ENCODE measurements around the gene ZNF516. TPM values are rescaled to one million over a fixed set of nuclear protein-coding genes. Genes with fewer than 3 reads are reported as not detected.

The ZNF516 gene
- total RNA-seq, 1 experiment from 2014 or later: 44.2 TPM

DNA sequence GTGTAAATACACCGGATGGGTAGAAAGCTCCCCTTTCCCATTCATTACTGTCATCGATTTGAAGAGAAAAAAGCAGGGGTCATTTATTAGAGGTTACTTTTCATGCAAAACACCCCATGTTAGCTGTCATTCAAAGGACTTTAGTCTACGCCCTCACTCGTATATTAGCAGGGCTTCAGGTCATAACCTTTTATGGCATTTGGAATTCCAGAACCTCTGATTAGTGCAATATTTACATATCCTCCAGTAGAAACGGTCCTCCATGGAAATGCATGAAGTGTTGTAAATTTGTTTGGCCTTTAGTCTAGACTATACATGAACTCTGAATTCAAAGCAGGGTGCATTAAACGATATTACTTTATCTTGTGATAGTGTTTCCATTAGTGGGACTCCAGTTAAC lies 180.5 kb downstream of the ZNF516 start:
- BruUV-seq (replicated peaks): no TSS peak
- Mint-ChIP-seq H3K36me3 (ENCODE audit: insufficient read depth, unreplicated experiment) (no peaks in the 10 kb centered on the region), H3K4me3 (ENCODE audit: low read depth, unreplicated experiment) (no peak overlapping the region), H3K27me3 (ENCODE audit: unreplicated experiment) (peaks cover 48% of the 10 kb centered on the region), H3K27ac (ENCODE audit: unreplicated experiment) (no peak overlapping the region), H3K4me1 (ENCODE audit: low read depth, unreplicated experiment) (no peaks in the 10 kb centered on the region), H3K9me3 (ENCODE audit: low read depth, unreplicated experiment) (no peaks in the 10 kb centered on the region)
- CTCF ChIA-PET: no interaction called here
- TF ChIP-seq, protein P1, sequence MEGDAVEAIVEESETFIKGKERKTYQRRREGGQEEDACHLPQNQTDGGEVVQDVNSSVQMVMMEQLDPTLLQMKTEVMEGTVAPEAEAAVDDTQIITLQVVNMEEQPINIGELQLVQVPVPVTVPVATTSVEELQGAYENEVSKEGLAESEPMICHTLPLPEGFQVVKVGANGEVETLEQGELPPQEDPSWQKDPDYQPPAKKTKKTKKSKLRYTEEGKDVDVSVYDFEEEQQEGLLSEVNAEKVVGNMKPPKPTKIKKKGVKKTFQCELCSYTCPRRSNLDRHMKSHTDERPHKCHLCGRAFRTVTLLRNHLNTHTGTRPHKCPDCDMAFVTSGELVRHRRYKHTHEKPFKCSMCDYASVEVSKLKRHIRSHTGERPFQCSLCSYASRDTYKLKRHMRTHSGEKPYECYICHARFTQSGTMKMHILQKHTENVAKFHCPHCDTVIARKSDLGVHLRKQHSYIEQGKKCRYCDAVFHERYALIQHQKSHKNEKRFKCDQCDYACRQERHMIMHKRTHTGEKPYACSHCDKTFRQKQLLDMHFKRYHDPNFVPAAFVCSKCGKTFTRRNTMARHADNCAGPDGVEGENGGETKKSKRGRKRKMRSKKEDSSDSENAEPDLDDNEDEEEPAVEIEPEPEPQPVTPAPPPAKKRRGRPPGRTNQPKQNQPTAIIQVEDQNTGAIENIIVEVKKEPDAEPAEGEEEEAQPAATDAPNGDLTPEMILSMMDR (IDR thresholded peaks at IDR 0.05; ENCODE audit: unreplicated experiment): no peak
- no peak for DNase-seq
- intact Hi-C loops (cut with micrococcal nuclease; ENCODE audit: unreplicated experiment): no loop called here

GRCh38 chr18:76314015-76314414 lies 181.0 kb downstream of the ZNF516 start:
- no peak overlapping the region for H3K4me3 Mint-ChIP-seq (ENCODE audit: low read depth, unreplicated experiment)
- peaks cover 51% of the 10 kb centered on the region for H3K27me3 Mint-ChIP-seq (ENCODE audit: unreplicated experiment)
- no TSS peak for BruUV-seq (replicated peaks)
- H3K27ac Mint-ChIP-seq (ENCODE audit: unreplicated experiment): no peak overlapping the region
- H3K4me1 Mint-ChIP-seq (ENCODE audit: low read depth, unreplicated experiment): no peaks in the 10 kb centered on the region
- TF ChIP-seq, protein P1 (IDR thresholded peaks at IDR 0.05; ENCODE audit: unreplicated experiment): no peak
- CTCF ChIA-PET: no interaction called here
- H3K36me3 Mint-ChIP-seq (ENCODE audit: insufficient read depth, unreplicated experiment): no peaks in the 10 kb centered on the region
- no peaks in the 10 kb centered on the region for H3K9me3 Mint-ChIP-seq (ENCODE audit: low read depth, unreplicated experiment)
- no peak for DNase-seq
- intact Hi-C loops (cut with micrococcal nuclease; ENCODE audit: unreplicated experiment): no loop called here

Measured in Calu3 (cell line).